Measurements from ENCODE around the gene BAD.
"Not testable (repeated sequence)": the region's sequence is repeated elsewhere in the genome, so short reads cannot be mapped to it uniquely, and the experiment has no call there.

BAD gene

GRCh38 chr11:64255135-64256128 lies 29.0 kb downstream of the BAD start:
- DNase-seq = no peak

GRCh38 chr11:64254326-64254725 lies 30.1 kb downstream of the BAD start:
- DNase-seq = no peak

GRCh38 chr11:64253481-64253880 lies 31.0 kb downstream of the BAD start:
- no peak for DNase-seq

- no peak for DNase-seq
Measured at GRCh38 chr11:64253043-64253442, 31.4 kb downstream of the BAD start.

GRCh38 chr11:64252003-64252872 lies 32.2 kb downstream of the BAD start:
- no peak for DNase-seq

- no peak for DNase-seq
Measured at GRCh38 chr11:64251753-64252002, 32.8 kb downstream of the BAD start.

GRCh38 chr11:64251016-64251752 lies 33.3 kb downstream of the BAD start, which contains the start of gene PLCB3:
PLCB3 (plus strand) TSS chr11:64251530; CDS start chr11:64251650, 120 bp downstream.
- DNase-seq = peak; percentile 69

GRCh38 chr11:64250415-64251015 lies 34.0 kb downstream of the BAD start:
- no peak for DNase-seq

GRCh38 chr11:64249563-64250414 lies 34.7 kb downstream of the BAD start:
- DNase-seq = no peak

- DNase-seq = no peak
Measured at GRCh38 chr11:64249038-64249437, 35.4 kb downstream of the BAD start.

- no peak for DNase-seq
Measured at GRCh38 chr11:64248578-64248977, 35.9 kb downstream of the BAD start.

- no peak for DNase-seq
Measured at GRCh38 chr11:64247729-64248531, 36.5 kb downstream of the BAD start.

GRCh38 chr11:64246871-64247728 lies 37.4 kb downstream of the BAD start, which contains the start of gene PPP1R14B:
PPP1R14B (minus strand) TSS chr11:64246943; CDS start chr11:64246673, 270 bp downstream.
- DNase-seq = peak; percentile 92

GRCh38 chr11:64246621-64246870 lies 37.9 kb downstream of the BAD start:
- not testable (repeated sequence) for DNase-seq

GRCh38 chr11:64245797-64246620 lies 38.5 kb downstream of the BAD start:
- DNase-seq = peak; percentile 82

- DNase-seq = no peak
Measured at GRCh38 chr11:64245401-64245796, 39.1 kb downstream of the BAD start.

- no peak for DNase-seq
Measured at GRCh38 chr11:64244966-64245365, 39.5 kb downstream of the BAD start.

- DNase-seq = no peak
Measured at GRCh38 chr11:64244107-64244506, 40.4 kb downstream of the BAD start.

Data from activated CD4-positive, alpha-beta T cell treated with anti-CD3 and anti-CD28 coated beads, Interleukin-10, Interleukin-2, amounts not matched to agents 100 ng/mL and 50 ng/mL, durations not matched to agents 16 hours and 8 hours (primary cell).